Bronchial epithelial cell (primary cell): ENCODE measurements around the gene FRYL. TPM values are rescaled to one million over a fixed set of nuclear protein-coding genes. Genes with fewer than 3 reads are reported as not detected.

ENCODE experiments used
- DNase-seq: peaks from one replicate; pipeline ENCODE4 v3.0.0-alpha.2; 2010; ENCODE audit warnings: low read depth
- FAIRE-seq: peaks from 2 replicates; lab custom pipeline; 2011; peaks lifted over from hg19 to GRCh38; lab: Jason Lieb, UNC
- H3K27me3 ChIP-seq: 2 replicates; pipeline ENCODE4 v1.5.1; 2011; ENCODE audit warnings: low read length; ENCODE audit not compliant: control insufficient read depth, insufficient read depth
- H3K36me3 ChIP-seq: 2 replicates; pipeline ENCODE4 v1.5.1; 2011; ENCODE audit warnings: low read length; ENCODE audit not compliant: control insufficient read depth, insufficient read depth
- H3K4me3 ChIP-seq: 2 replicates; pipeline ENCODE4 v1.5.1; 2011; ENCODE audit warnings: mild to moderate bottlenecking, low read depth, low read length, control low read depth
- CTCF ChIP-seq: IDR thresholded peaks from 2 replicates; pipeline ENCODE4 v1.5.1; 2011; ENCODE audit warnings: mild to moderate bottlenecking, moderate library complexity, low read length, control low read depth, inconsistent platforms; ENCODE audit not compliant: insufficient read depth, severe bottlenecking
- total RNA-seq: library from RNA; depleted of rRNA; stranded (reverse); fragments of >200 nt; gene quantifications from 2 replicates; pipeline ENCODE4 v1.2.1, GENCODE V29; 2014

FRYL gene
- total RNA-seq, 1 donor from 2014 or later = 43.2 TPM

GRCh38 chr4:48798117-48798516 lies 18.0 kb upstream of the FRYL start:
- H3K36me3 ChIP-seq = no peaks in the 10 kb centered on the region
- TF ChIP-seq CTCF = no peak
- no peak for FAIRE-seq
- no peak overlapping the region for H3K4me3 ChIP-seq
- H3K27me3 ChIP-seq = no peaks in the 10 kb centered on the region
- no peak for DNase-seq

GRCh38 chr4:48796927-48797679 lies 17.0 kb upstream of the FRYL start:
- H3K36me3 ChIP-seq = no peaks in the 10 kb centered on the region
- H3K27me3 ChIP-seq = no peaks in the 10 kb centered on the region
- TF ChIP-seq CTCF = no peak
- H3K4me3 ChIP-seq = no peak overlapping the region
- no peak for FAIRE-seq
- DNase-seq = no peak

GRCh38 chr4:48796191-48796926 lies 16.3 kb upstream of the FRYL start:
- Histone ChIP-seq H3K27me3 (no peaks in the 10 kb centered on the region), H3K4me3 (no peak overlapping the region), H3K36me3 (no peaks in the 10 kb centered on the region)
- FAIRE-seq (no peak), DNase-seq (no peak)
- no peak for TF ChIP-seq CTCF

DNA sequence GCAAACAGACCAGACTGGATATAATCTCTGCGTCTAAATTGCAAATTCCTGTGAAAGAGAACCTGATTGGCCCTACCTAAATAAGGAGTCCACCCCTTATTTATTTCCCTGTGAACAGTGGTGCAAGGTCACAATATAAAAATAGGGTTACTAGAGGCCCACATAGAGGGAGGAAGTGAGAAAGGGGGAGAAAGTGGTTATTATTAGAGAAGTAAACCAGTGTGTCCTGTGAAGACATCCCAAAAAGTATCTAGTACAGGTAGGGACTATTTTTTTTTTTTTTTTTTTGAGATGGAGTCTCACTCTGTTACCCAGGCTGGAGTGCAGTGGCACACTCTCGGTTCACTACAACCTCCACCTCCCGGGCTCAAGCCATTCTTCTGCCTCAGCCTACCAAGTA lies 15.0 kb upstream of the FRYL start:
- no peak for TF ChIP-seq CTCF
- FAIRE-seq = no peak
- Histone ChIP-seq H3K4me3 (no peak overlapping the region), H3K27me3 (no peaks in the 10 kb centered on the region), H3K36me3 (no peaks in the 10 kb centered on the region)
- no peak for DNase-seq

- DNase-seq (no peak), FAIRE-seq (no peak)
- TF ChIP-seq CTCF = no peak
- no peaks in the 10 kb centered on the region for H3K27me3 ChIP-seq
- H3K36me3 ChIP-seq = no peaks in the 10 kb centered on the region
- no peak overlapping the region for H3K4me3 ChIP-seq
Observed at GRCh38 chr4:48792348-48793006, 12.4 kb upstream of the FRYL start.
